ENCODE data around the gene RPS19BP1. TPM values are rescaled to one million over a fixed set of nuclear protein-coding genes. Genes with fewer than 3 reads are reported as not detected.

Gene RPS19BP1, protein sequence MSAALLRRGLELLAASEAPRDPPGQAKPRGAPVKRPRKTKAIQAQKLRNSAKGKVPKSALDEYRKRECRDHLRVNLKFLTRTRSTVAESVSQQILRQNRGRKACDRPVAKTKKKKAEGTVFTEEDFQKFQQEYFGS
- 40.2 TPM for polyA plus RNA-seq (ENCODE audit: insufficient read length)
- long read RNA-seq, donor 1, transcript RPS19BP1-203 (3 exons, 852 nt) = minor isoform, 6 of 47 reads
- long read RNA-seq, donor 1, transcript RPS19BP1-201 (4 exons, 927 nt) = major isoform, 37 of 47 reads
- long read RNA-seq, donor 1, partial matches to known transcripts = 0 of 47 reads
- long read RNA-seq, donor 1, other reads (novel, unspliced or antisense) = 0 of 47 reads
- long read RNA-seq, donor 2, transcript RPS19BP1-203 (3 exons, 852 nt) = minor isoform, 8 of 48 reads
- long read RNA-seq, donor 2, transcript RPS19BP1-201 (4 exons, 927 nt) = major isoform, 37 of 48 reads
- long read RNA-seq, donor 2, partial matches to known transcripts = 0 of 48 reads
- long read RNA-seq, donor 2, other reads (novel, unspliced or antisense) = 0 of 48 reads
- long read RNA-seq, donor 3, transcript RPS19BP1-203 (3 exons, 852 nt) = minor isoform, 5 of 39 reads
- long read RNA-seq, donor 3, transcript RPS19BP1-201 (4 exons, 927 nt) = major isoform, 32 of 39 reads
- long read RNA-seq, donor 3, partial matches to known transcripts = 0 of 39 reads
- long read RNA-seq, donor 3, other reads (novel, unspliced or antisense) = 0 of 39 reads
- long read RNA-seq, donor 4, transcript RPS19BP1-201 (4 exons, 927 nt) = major isoform, 10 of 13 reads
- long read RNA-seq, donor 4, partial matches to known transcripts = 0 of 13 reads
- long read RNA-seq, donor 4, other reads (novel, unspliced or antisense) = 0 of 13 reads
- long read RNA-seq, donor 5, transcript RPS19BP1-201 (4 exons, 927 nt) = major isoform, 72 of 82 reads
- long read RNA-seq, donor 5, transcript RPS19BP1-203 (3 exons, 852 nt) = minor isoform, 7 of 82 reads
- long read RNA-seq, donor 5, partial matches to known transcripts = 0 of 82 reads
- long read RNA-seq, donor 5, other reads (novel, unspliced or antisense) = 0 of 82 reads
- long read RNA-seq, donor 6, transcript RPS19BP1-203 (3 exons, 852 nt) = minor isoform, 8 of 62 reads
- long read RNA-seq, donor 6, transcript RPS19BP1-201 (4 exons, 927 nt) = major isoform, 49 of 62 reads
- long read RNA-seq, donor 6, partial matches to known transcripts = 0 of 62 reads
- long read RNA-seq, donor 6, other reads (novel, unspliced or antisense) = 0 of 62 reads
- long read RNA-seq, donor 7, transcript RPS19BP1-203 (3 exons, 852 nt) = minor isoform, 8 of 78 reads
- long read RNA-seq, donor 7, transcript RPS19BP1-205 (2 exons, 2,801 nt) = minor isoform, 5 of 78 reads
- long read RNA-seq, donor 7, transcript RPS19BP1-201 (4 exons, 927 nt) = major isoform, 62 of 78 reads
- long read RNA-seq, donor 7, partial matches to known transcripts = 0 of 78 reads
- long read RNA-seq, donor 7, other reads (novel, unspliced or antisense) = 0 of 78 reads
- long read RNA-seq, donor 8, transcript RPS19BP1-201 (4 exons, 927 nt) = major isoform, 6 of 9 reads
- long read RNA-seq, donor 8, partial matches to known transcripts = 0 of 9 reads
- long read RNA-seq, donor 8, other reads (novel, unspliced or antisense) = 0 of 9 reads

- peak; percentile 100 for DNase-seq
Measured at GRCh38 chr22:39532215-39533073, at the start of gene RPS19BP1. Gene RPS19BP1, minus strand, starts transcription at chr22:39532748. Its CDS starts 10 bp downstream, at chr22:39532738.

DNA sequence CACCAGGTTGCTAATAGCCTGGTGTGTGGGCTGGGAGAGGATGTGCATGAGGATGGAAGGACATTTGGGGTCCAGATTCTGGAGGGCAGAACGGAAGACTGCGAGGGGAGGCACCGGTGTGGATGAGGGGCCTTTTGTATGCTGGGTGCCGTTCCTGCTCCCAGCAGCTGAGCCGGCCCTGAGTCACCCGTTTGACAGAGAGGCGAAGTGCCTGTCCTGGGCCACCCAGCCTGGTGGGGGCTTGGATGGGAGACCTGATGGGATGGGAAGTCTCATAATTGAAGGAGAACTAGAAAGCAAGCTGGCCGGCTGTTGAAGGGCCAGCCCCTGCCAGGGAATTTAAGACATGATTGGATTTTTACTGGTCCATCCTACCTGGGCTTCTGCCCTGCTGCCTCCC, 48.8 kb upstream of the RPS19BP1 start:
- DNase-seq = no peak

DNA sequence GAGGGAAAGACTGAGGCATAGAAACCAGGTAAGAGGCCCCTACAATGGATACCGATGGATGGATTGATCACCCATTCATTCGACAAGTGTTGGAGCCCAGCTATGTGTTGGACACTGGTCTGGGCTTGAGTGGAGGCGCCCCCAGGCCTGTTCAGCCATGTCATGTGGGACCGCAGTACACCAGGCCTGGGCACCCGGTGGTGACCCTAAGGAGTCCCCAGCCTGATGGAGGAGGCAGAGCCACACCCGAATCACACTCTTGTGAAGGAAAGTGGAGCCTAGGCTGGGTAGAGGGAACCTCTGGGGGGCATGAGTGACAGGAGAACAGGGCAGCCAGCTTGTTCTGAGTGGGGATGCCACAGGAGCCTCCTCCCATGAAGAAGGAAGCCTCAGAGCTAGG, 48.2 kb upstream of the RPS19BP1 start:
- no peak for DNase-seq

GRCh38 chr22:39580006-39580441, 47.5 kb upstream of the RPS19BP1 start:
- DNase-seq = no peak

GRCh38 chr22:39577900-39578299, 45.4 kb upstream of the RPS19BP1 start:
- no peak for DNase-seq

- DNase-seq = no peak
Measured at GRCh38 chr22:39577366-39577765, 44.8 kb upstream of the RPS19BP1 start.

GRCh38 chr22:39576027-39576426, 43.5 kb upstream of the RPS19BP1 start:
- no peak for DNase-seq

- DNase-seq = no peak
Measured at GRCh38 chr22:39575552-39575825, 42.9 kb upstream of the RPS19BP1 start.

- no peak for DNase-seq
Measured at GRCh38 chr22:39574779-39575551, 42.4 kb upstream of the RPS19BP1 start.

- no peak for DNase-seq
Measured at GRCh38 chr22:39571538-39571937, 39.0 kb upstream of the RPS19BP1 start.

DNA sequence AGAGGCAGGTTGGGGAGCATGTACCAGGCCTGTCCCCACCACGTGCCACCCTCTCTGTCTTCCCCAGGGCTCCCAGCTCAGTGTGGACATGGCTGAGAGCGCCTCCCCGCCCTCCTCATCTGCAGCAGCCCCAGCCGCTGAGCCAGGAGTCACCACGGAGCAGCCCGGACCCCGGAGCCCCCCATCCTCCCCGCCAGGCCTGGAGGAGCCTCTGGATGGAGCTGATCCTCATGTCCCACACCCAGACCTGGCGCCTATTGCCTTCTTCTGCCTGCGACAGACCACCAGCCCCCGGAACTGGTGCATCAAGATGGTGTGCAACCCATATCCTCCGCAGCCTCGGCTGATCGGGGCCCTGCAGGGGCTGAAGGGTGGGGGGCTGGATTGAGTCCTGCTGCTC, 38.1 kb upstream of the RPS19BP1 start, which contains the start of gene CACNA1I:
Gene CACNA1I, plus strand, starts transcription at position 89 of the 400 bp plus-strand sequence. Its CDS starts 0 bp downstream, at position 89.
- no peak for DNase-seq

GRCh38 chr22:39570226-39570625, 37.7 kb upstream of the RPS19BP1 start:
- DNase-seq = no peak

DNA sequence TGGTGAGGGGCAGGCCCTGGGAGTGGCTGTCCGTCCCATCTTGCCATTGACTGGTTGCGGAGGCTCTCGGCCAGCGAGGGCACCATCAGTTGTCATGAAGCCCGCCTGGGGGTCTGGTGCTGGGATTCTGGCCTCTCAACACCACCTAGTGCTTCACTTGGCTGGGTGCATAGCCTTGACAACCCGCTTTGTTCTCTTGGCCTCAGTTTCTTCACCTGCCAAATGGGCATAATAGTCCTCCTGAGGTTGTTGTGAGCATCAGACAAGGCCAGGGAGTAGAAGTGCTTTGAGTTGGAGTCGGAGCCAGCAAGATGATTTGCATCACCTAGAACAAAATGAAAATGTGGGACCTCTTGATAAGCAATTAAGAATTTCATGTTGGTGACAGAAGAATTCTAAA, 36.5 kb upstream of the RPS19BP1 start:
- no peak for DNase-seq

GRCh38 chr22:39568278-39568981, 35.9 kb upstream of the RPS19BP1 start:
- DNase-seq = no peak

DNA sequence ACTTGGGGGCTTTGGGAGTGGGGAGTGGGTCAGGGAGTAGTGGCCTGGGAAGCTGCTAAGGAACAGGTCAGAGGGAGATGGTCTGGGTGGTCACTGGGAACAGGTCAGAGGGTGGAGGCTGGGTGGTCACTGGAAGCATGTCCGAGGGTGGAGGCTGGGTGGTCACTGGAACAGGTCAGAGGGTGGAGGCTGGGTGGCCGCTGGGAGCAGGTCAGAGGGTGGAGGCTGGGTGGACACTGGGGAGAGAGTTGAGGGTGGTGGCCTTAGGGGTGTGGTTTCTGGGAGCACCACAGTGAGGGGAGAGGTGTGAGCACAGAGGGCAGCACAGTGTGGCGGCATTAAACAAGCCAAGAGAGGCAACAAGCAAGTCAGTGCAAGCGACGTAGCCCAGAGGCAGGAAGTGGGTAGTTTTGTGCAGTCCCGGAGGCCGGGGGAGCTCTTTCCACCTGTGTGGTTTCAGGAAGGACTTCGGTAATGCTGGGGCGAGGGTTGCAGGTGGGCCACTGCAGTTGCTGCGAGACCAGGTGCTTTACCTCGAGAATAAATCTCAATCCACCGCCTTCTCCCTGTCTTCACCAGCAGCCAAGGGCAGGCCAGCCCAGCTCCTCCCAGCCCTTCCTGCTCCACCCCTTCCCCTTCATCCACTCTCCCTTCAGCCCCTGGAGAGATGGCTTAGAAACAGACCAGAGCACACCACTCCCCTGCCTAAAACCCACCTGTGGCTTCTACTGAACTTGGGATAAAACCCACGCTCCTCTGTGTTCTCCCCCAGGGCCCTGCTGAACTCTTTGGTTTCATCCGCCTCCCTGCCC, 34.8 kb upstream of the RPS19BP1 start:
- DNase-seq = no peak

DNA sequence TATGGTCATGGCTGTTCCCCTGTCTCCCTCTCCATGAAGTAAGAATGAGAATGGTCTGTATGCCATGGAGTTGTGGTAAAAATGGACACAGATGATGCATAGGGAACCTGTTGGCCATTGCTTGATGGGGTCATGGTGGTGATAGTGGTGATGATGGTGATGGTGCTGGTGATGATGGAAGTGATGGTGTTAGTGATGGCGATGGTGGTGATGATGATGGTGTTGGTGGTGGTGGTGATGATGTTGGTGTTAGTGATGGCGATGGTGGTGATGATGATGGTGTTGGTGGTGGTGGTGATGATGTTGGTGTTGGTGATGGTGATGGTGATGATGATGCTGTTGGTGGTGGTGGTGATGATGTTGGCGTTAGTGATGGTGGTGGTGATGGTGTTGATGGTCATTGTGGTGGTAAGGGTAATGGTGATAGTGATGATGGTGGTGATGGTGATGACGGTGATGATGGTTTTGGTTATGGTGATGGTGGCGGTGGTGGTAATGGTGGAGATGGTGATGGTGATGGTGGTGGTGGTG, 32.9 kb upstream of the RPS19BP1 start:
- DNase-seq = no peak

DNA sequence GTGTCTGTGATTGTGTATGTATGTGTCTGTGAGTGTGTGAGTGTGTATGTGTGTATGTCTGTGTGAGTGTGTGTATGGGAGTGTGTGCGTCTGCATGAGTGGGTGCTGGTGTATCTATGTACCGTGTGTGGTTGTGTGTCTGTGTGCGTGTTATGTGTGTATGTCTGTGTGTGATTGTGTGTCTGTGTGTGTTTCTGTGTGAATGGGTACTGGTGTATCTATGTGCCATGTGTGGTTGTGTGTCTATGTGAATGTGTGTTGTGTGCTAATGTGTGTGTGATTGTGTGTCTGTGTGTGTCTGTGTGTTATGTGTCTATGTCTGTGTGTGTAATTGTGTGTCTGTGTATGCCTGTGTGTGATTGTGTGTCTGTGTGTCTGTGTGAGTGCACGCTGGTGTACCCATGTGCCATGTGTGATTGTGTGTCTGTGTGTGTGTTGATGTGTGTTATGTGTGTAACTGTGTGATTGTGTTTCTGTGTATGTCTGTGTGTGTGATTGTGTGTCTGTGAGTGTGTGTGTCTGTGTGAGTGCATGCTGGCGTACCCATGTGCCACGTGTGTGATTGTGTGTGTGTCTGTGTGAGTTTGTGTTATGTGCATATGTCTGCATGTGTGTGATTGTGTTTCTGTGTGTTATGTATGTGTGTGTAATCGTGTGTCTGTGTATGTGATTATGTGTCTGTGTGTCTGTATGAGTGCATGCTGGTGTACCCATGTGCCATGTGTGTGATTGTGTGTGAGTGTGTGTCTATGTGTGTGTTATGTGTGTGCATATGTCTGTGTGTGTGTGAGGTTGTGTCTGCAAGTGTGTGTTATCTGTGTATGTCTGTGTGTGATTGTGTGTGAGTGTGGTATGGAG, 31.3 kb upstream of the RPS19BP1 start:
- no peak for DNase-seq
